ENCODE measurements around the gene CCDC6. TPM values are rescaled to one million over a fixed set of nuclear protein-coding genes. Genes with fewer than 3 reads are reported as not detected.

Gene CCDC6
- total and polyA plus RNA-seq, 12 donors, result 4.4 to 22.8 (median 17.0) TPM

DNA sequence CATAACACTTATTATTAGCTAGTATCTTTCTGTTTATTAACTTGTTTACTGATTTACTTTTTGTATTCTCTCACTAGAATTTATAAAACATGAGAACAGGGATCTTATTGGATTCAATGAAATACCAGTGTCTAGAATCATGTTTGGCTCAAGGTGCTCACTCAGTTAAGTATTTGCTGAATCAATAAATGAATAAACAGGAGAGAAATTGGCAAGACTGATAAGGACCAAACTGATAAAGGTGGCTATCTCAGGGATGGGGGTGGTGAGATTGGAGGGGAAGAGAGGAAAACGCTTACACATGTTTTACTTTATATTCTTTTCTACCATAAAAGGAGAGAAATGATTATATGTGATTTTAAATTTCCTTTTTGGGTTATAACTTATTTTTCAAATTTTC, 43.3 kb upstream of the CCDC6 start:
- Histone ChIP-seq H3K4me3 (no peak overlapping the region), H3K36me3 (no peaks in the 10 kb centered on the region), H3K4me1 (no peaks in the 10 kb centered on the region), H3K27ac (no peak overlapping the region), H3K27me3 (no peaks in the 10 kb centered on the region), H3K9me3 (no peaks in the 10 kb centered on the region)
- DNase-seq, result no peak
- WGBS, 2 donors, result 80 to 82% methylated on average over 1 of the region's 1 CpG
- intact Hi-C loops (cut with DNase I), result no loop called here
- no peak for ATAC-seq
- TF ChIP-seq, protein P1, sequence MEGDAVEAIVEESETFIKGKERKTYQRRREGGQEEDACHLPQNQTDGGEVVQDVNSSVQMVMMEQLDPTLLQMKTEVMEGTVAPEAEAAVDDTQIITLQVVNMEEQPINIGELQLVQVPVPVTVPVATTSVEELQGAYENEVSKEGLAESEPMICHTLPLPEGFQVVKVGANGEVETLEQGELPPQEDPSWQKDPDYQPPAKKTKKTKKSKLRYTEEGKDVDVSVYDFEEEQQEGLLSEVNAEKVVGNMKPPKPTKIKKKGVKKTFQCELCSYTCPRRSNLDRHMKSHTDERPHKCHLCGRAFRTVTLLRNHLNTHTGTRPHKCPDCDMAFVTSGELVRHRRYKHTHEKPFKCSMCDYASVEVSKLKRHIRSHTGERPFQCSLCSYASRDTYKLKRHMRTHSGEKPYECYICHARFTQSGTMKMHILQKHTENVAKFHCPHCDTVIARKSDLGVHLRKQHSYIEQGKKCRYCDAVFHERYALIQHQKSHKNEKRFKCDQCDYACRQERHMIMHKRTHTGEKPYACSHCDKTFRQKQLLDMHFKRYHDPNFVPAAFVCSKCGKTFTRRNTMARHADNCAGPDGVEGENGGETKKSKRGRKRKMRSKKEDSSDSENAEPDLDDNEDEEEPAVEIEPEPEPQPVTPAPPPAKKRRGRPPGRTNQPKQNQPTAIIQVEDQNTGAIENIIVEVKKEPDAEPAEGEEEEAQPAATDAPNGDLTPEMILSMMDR (IDR thresholded peaks at IDR 0.05), result no peak

DNA sequence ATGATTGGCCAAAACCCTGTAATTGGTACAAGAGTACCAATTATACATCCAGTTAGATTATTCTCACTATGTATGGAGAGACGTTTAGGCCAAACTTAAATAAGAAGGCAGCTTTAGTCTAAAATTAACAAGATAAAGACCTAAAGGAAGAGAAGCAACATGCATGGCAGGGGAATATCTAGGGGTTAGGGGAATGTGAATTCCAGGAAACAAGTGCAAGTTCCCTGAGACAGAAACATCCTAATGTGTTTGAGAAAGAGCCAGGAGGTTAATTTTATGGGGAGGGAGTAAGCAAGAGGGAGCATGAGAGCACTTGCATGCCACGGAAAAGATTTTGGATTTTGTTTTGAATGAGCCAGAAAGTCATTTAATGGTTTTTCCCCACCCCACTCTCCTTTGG, 39.6 kb upstream of the CCDC6 start:
- Histone ChIP-seq H3K4me1 (no peaks in the 10 kb centered on the region), H3K36me3 (no peaks in the 10 kb centered on the region), H3K4me3 (no peak overlapping the region), H3K27ac (no peak overlapping the region), H3K9me3 (no peaks in the 10 kb centered on the region), H3K27me3 (no peaks in the 10 kb centered on the region)
- TF ChIP-seq, protein P1 (IDR thresholded peaks at IDR 0.05), result no peak
- ATAC-seq, result no peak
- no peak for DNase-seq
- WGBS, 2 donors, result 35 to 37% methylated on average over 2 of the region's 2 CpGs
- intact Hi-C loops (cut with DNase I), result no loop called here

DNA sequence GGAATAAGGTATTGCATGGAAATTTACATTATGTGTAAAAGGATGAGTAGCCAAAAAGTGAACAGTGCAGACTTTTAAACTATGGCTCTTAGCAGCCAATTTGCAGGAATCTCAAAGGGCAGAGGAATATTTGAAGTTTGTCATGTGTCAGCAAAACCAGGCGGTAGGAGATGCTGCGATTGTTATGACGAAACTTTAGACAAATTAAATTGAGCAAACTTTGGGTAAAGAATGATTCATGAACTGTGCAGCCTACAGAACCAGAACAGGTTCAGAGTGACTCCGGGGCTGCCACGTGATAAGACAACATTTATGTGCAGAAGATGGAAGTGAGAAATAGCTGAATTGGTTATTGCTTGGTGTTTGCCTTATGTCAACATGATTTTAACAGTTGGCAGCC, 39.2 kb upstream of the CCDC6 start:
- TF ChIP-seq, protein P1 (IDR thresholded peaks at IDR 0.05), result no peak
- no peak for ATAC-seq
- Histone ChIP-seq H3K36me3 (no peaks in the 10 kb centered on the region), H3K27ac (no peak overlapping the region), H3K4me3 (no peak overlapping the region), H3K4me1 (no peaks in the 10 kb centered on the region), H3K27me3 (no peaks in the 10 kb centered on the region), H3K9me3 (no peaks in the 10 kb centered on the region)
- intact Hi-C loops (cut with DNase I), result no loop called here
- 87 to 88% methylated on average over 5 of the region's 5 CpGs for WGBS, 2 donors
- DNase-seq, result no peak

DNA sequence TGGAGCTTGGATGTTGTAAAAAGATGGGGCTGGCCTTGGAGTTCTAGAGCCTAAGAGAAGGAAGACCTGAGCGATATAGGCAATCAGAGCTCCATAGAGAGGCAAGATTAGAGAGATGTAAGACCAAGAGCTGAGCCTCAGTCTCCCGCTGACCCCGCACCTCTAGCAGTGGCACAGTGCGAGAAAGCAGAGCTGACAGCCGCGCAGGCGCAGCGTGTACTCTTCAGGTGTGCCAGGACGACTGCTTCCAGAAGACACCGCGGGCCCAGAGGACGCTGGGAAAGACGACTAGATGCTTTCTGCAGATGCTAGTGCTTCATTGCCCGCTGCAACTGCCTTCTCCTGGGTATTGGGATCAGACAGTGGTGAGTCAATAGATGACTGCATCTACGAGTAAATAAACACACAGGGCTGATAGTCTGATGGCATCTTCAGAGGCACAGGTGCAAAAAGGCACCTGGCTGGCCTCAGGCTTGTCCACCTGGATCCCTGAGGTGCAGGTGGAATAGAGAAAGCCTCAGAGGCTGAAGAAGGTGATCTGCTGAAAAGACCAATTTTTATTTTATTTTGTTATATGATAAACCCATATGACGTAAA, 38.1 kb upstream of the CCDC6 start:
- Histone ChIP-seq H3K9me3 (no peaks in the 10 kb centered on the region), H3K36me3 (no peaks in the 10 kb centered on the region), H3K4me3 (no peak overlapping the region), H3K27ac (no peak overlapping the region), H3K4me1 (no peaks in the 10 kb centered on the region), H3K27me3 (no peaks in the 10 kb centered on the region)
- WGBS, 2 donors, result 85 to 90% methylated on average over 16 of the region's 16 CpGs
- TF ChIP-seq, protein P1 (IDR thresholded peaks at IDR 0.05), result no peak
- ATAC-seq, result no peak
- intact Hi-C loops (cut with DNase I), result no loop called here
- DNase-seq, result no peak
